Hypothalamus (tissue), 51 donors: ENCODE measurements around the gene PFKP.

Experiments used
- DNase-seq, 51 donors: peaks; one replicate each; lab custom pipeline; 2025; lab: John Stamatoyannopoulos, UW

PFKP gene

DNA sequence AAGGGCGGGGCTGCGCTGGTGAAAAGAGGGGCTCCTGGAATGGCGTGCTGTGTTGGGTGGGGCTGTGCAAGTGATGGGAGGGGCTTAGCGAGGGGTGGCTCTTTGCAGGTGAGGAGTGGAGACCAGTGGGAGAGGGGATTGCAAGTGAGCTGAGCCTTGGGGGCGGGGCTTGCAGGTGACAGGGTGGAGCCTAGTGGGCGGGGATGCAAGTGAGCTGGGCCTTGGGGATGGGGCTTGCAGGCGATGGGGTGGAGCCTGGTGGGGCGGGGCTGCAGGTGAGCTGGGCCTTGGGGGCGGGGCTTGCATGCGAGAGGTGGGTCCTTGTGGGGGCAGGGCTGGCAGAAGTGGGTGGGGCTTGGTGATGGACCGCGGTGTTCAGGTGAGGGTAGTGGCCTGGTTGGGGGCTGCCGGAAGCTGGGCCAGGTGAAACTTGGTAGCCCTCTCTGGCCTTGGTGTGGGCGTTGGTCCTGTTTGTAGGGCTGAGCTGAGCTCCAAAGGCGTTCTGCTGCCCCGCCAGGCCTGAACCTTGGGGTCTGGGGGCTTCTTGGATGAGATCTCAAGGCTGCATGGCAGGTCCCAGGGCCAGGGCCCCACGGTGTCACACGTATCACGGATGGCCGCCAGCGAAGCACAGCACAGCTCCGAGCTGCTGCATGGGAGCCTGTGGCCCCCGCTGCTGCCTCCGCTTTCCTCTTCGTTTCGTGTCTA, 106.0 kb downstream of the PFKP start:
- DNase-seq: peak in 8 of 51 donors; percentile 31 to 85 (median 78)

DNA sequence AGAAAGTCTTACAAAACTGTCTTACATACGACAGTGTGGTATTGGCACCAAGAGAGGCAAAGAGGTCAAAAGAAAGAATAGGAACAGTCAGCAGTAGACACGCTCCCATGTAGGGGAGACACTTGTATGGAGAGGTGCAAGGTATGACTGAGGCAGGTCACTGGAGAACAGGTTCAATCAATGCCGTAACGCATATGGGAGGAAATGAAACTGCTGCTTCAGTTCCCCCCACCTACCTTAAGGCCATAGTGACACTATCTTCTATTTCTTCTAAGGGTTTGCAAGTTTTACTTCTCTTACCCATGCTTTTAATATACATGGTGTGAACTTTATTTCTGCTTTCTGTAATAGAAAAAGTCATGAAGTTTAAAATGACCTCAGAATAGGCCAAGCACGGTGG, 110.7 kb downstream of the PFKP start:
- DNase-seq: no peak

DNA sequence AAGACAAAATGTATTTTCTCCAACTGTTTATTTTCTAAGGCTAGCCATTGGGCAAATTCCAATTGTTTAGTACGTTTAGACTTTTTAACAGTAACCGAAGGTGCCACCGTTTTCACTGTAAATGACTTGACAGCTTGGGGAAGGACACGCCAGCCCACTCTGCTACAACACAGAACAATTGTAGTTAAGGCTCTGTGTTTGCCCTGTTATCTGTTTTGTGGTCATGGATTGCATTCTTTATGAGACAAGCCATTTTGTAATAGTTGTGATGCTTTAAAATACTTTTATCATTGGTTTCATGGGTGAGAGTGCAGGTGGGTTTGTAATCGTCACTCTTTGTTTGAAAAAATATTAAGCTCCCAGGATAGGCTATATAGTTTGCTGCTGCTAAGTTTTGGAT, 111.8 kb downstream of the PFKP start:
- DNase-seq: no peak

DNA sequence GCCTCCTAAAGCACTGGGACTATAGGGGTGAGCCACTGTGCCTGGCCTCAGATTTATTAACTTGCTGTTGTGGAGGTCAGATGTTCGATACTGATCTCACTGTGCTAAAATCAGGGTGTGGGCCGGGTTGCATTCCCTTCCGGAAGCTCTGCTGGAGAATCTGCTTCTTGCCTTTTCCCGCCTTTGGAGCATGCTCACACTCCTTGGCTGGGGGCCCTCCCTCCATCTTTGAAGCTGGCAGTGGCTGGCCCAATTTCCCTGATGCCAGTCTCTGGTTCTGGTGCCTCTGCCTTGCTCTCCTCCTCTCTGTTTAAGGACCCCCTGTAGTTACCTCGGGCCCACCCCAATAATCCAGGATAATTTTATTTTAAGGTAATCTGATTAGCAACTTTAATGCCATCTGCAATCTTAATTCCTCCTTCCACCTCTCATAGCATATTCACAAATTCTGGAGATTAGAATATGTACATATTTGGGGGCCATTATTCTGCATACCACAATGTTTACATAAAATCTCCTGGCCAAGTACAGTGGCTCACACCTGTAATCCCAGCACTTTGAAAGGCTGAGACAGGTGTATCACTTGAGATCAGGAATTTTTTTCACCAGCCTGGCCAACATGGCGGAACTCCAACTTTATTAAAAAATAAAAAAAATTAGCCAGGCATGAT, 113.1 kb downstream of the PFKP start:
- DNase-seq: no peak

DNA sequence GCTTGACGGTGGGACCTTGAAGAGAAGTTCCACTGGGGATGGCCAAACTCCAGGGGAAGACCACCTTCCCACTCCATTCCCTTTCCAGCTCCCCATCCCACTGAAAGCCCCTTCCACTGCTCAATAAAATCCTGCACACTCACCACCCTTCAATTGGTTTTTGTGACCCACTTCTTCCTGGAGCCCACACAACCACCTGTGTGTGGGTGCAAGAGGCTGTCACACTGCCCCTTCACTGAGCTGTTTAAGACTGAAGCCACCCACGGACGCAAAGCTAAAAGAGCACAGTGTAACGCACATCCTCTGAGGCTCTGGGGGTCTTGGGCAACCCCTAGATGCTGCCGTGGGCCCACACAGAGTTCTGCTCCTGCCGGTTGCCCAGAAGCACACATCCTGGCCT, 118.0 kb downstream of the PFKP start:
- no peak for DNase-seq

DNA sequence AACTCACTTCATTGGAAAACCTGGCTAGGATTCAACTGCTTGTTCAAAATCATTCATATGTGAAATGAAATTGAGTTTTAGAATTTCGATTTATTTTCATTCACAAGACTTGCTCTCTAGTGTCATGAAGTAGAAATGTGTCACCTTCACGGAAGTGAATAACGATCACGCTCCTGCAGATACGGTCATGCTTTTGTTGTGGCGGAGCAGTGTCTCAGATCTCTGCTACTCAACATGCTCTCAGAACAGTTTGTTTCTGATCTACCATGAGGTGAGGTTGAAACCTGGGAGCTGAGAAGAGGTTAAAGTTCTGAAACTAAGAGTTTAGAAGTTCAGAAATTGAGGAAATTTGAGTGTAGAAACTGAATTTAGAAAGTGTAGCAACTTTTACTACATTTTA, 119.0 kb downstream of the PFKP start:
- DNase-seq: no peak
